UCSD-AML1 (cell line): ENCODE measurements around the gene LRFN3.
"Not testable (repeated sequence)": the region's sequence is repeated elsewhere in the genome, so short reads cannot be mapped to it uniquely, and the experiment has no call there.

Experiments
- DNase-seq: peaks from one replicate; lab custom pipeline; 2025; ENCODE audit not compliant: unreplicated experiment; lab: John Stamatoyannopoulos, UW

LRFN3 gene

GRCh38 chr19:35938282-35939224 is 2.4 kb downstream of the LRFN3 start:
- DNase-seq, result no peak

- DNase-seq, result no peak
These were observed 3.3 kb downstream of the LRFN3 start for GRCh38 chr19:35939307-35940077.

GRCh38 chr19:35940078-35940775 is 4.1 kb downstream of the LRFN3 start:
- DNase-seq, result no peak

- no peak for DNase-seq
These were observed 4.7 kb downstream of the LRFN3 start for GRCh38 chr19:35940839-35941238.

GRCh38 chr19:35942235-35942634 is 6.1 kb downstream of the LRFN3 start:
- no peak for DNase-seq

GRCh38 chr19:35943321-35944301 is 7.4 kb downstream of the LRFN3 start:
- no peak for DNase-seq

GRCh38 chr19:35944556-35944955 is 8.4 kb downstream of the LRFN3 start:
- no peak for DNase-seq

- DNase-seq, result no peak
These were observed 9.1 kb downstream of the LRFN3 start for GRCh38 chr19:35945121-35945790.

GRCh38 chr19:35946203-35946602 is 10.0 kb downstream of the LRFN3 start:
- no peak for DNase-seq

- DNase-seq, result no peak
These were observed 13.0 kb downstream of the LRFN3 start for GRCh38 chr19:35949131-35949530.

GRCh38 chr19:35955881-35956634 is 19.9 kb downstream of the LRFN3 start:
- DNase-seq, result no peak

GRCh38 chr19:35957411-35957810 is 21.2 kb downstream of the LRFN3 start:
- DNase-seq, result not testable (repeated sequence)

GRCh38 chr19:35958660-35959039 is 22.5 kb downstream of the LRFN3 start:
- no peak for DNase-seq

- peak; percentile 76 for DNase-seq
These were observed 23.1 kb downstream of the LRFN3 start for GRCh38 chr19:35959040-35959967.

- DNase-seq, result no peak
These were observed 23.8 kb downstream of the LRFN3 start for GRCh38 chr19:35959968-35960320.

- no peak for DNase-seq
These were observed 24.3 kb downstream of the LRFN3 start for GRCh38 chr19:35960432-35960972.

GRCh38 chr19:35963514-35963913 is 27.3 kb downstream of the LRFN3 start:
- peak; percentile 57 for DNase-seq

GRCh38 chr19:35966771-35967170 is 30.6 kb downstream of the LRFN3 start:
- no peak for DNase-seq
